Iris pigment epithelial cell (primary cell): Measurements from ENCODE around the gene MGAT5.

Experiments
- DNase-seq: peaks from one replicate; pipeline ENCODE4 v3.0.0-alpha.2; 2011; ENCODE audit warnings: low read depth

The MGAT5 gene

DNA sequence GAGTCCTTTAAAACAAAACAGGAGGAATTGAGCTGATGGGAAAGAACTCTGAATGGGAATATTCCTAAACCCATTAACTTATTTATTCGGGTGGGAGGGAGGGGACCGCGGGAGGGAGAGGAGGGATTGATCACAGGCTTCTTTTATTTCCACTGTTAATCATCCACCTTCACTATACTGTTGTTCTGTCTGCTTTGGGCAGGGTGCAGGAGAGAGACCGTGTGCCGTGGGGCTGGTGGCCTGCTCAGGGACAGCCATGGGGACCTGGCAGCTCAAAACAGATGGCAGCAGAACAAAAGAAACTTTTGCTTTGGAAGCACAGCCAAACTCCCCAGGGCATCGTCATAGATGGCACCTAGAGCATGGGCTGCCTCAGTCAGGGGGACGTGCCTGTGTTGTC is 195.3 kb downstream of the MGAT5 start:
- DNase-seq = no peak

DNA sequence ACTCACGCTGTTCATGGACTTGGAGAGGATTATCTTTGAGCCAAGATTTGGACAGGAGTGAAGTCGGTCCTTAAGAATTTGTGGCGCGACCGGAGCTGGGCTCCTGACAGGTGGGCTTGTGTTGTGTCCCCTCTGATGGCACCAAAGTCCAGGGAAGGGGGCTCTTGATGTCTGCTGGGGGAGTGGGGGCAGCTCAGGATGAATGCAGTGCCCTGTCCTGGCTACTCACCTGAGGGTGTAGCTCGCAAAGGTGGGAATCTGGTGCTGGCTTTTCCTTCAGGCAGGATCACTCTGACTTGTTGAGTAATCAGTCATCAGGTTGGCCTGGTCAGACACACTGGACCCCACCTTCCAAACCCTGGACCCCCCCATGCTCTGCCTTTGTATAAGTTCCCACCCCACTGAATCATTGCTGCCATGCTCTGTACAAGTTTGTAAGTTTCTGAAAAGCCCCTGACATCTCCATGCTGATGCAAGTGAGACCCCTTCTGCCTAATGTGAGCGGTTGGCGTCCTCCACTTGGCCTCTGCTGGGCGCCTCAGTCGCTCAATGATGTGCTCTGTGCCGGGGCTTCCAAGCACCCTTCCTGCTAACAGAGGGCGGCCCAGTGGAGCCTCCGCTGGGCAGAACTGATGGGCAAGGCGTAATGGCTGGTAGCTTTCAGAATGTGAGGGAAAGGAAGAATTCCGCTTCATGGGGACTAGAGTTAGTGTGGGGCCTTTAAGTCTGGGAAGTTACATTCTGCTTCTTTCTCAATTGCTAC is 196.1 kb downstream of the MGAT5 start:
- no peak for DNase-seq

GRCh38 chr2:134451347-134451630 is 197.4 kb downstream of the MGAT5 start:
- no peak for DNase-seq

GRCh38 chr2:134452042-134452733 is 198.3 kb downstream of the MGAT5 start:
- DNase-seq = no peak

DNA sequence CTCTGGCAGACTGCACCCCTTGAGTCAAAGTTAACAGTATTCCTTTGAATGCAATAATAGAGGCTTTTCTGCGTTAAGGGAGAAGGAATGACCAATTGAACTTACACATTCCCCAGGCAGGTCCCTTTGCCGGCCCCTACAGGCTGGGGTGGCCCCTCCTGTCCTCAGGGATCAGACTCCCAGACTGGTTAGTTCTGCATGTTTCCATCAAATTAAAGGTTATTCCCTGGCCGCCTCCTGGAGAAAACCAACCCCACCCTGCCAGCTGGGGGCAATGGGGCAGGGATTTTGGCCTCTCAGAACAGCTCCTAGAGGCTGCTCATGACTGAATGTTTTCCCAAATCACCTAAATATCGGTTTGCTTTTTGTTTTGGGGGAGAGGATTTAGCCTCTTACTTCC is 199.6 kb downstream of the MGAT5 start:
- no peak for DNase-seq

DNA sequence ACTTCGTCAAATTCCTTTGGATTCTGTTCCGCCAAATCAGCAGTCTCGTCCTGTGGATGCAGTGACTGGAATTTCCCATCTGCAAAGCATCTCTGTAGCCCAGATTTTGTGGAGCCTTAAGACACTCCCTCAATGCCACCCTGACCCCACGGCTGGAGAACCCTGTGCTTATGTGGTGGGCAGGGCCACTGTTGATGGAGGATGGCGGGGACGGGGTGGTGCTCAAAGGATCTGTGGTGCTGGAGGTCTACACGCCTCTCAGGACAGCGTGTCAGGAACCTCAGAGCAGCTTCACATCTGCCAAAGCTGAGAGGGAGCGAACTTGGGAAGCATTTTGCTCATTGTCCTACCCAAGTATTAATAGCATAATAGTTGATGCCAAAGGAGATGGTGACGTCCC is 200.1 kb downstream of the MGAT5 start:
- no peak for DNase-seq

DNA sequence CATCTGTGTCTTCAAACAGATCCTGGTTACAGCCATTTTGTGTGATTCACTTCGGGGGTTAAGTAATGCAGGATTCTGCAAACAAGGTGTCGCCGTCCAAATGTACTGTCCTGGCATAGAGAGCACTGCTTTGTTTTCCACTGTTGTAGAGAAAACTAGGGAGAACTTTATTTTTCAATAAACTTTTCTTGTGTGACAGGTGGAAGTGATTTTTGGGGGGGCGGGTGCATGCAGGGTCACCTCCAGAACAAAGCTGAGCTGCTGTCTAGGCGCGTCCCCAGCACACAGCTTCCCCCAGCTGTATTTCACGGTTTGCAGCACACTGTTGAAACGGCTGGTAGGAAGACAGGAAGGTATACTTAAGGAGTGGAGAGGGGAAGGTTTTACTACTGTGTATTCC is 200.6 kb downstream of the MGAT5 start:
- no peak for DNase-seq

DNA sequence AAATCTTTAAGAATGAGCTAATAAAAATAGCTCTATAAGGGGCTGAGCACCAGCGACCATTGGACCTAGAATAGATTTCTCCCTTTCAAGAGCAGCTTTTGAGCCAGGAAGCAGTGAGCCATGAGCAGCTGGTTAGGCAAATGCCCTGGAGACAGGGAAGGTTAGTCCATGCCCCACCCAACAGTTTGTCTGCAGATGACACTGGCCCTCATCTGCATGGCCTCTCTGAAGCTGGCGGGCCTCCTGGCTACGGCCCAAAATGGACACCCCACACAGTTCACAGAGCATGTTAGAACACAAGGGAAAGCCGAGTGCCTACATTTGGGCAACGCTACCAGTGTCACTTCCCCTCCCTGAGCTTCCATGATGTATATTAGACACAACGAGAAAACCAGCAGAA is 201.1 kb downstream of the MGAT5 start:
- no peak for DNase-seq

- no peak for DNase-seq
Measured at GRCh38 chr2:134455426-134455825, 201.6 kb downstream of the MGAT5 start.

- no peak for DNase-seq
Measured at GRCh38 chr2:134457353-134457752, 203.5 kb downstream of the MGAT5 start.

DNA sequence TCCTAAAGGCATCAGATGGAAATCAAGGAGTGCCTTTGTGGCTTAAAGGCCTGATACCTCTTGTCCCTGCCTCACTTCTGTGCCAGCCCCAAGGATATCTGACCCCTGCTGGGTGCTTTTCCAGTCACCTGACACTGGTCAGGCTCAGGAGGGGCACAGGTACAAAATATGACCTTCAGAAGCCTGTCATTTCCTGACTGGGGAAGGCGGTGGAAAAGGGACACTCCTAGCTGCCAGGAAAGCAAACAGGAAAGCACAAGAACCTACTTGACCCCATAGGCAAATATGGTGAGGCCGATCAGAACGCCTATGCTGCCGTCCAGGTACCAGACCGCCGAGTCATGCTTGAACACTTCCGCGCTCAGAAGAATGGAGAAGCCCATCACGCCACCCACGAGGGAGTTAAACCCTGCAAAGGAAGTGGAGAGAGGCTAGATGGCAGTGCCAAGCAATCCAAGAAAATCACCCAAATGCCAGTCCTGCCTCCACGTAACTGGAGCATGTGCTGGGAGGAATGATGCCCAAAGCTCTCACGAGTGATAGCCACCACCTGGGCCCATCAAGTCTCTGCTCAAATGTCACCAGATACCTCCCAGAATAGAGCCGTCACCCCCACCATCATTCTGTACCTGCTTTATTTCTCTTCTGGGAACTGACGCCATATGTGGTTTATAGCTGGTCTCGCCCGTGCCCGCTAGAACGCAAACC is 204.0 kb downstream of the MGAT5 start:
- no peak for DNase-seq

- no peak for DNase-seq
Measured at GRCh38 chr2:134458473-134458853, 204.6 kb downstream of the MGAT5 start.

- DNase-seq = no peak
Measured at GRCh38 chr2:134458950-134459349, 205.1 kb downstream of the MGAT5 start.

DNA sequence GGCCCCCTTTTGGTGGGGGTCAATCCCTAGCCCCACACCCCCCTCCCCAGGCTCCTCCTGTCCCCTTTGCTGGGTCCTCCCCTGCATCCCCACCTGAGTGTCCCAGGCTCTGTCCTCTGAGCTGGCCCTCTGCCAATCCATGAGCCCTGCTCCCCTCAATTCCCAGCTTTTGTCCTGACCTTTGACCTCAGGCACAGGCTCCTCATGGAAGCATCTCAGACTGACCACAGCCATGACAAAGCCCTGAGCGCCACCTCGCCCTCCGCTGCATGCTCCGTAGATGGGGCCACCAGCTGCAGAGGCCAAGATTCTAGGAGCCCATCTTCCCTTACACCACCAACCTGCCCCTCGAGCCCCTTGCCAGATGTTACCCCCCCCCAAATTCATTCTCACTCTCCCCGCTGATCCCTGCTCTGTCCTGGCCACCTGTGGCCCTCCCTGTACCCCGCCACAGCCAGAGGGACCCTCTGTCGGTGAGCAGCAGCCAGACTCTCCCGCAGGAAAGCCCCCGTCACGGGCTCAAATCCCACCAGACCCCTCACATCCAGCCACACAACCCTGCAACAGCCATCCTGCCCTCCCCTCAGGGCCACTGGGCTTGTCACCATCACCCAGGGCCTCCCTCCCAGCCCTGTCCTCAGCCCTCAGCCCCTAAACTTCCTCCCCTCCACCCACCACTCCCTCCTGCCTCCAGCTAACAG is 206.0 kb downstream of the MGAT5 start:
- DNase-seq = no peak

DNA sequence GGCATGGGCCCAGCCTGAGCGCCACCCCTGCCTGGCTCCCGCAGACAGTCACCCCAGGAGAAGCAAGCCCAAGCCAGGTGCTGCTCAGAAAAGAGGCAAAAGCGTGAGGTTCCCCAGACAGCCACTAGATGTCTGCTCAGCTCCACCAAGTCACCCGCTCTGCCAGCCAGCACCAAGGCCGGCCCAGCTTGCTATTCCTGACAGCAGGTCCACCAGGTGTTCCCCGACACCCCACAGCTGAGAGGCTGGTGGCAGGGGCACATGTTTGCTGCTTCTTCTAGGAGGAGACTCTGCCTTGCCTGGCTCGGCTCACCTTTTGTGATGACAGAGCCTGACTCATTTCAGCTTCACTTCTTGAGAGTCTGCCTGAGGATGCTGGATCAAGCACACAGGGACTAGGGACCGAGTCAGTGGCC is 206.7 kb downstream of the MGAT5 start:
- peak; percentile 65 for DNase-seq

DNA sequence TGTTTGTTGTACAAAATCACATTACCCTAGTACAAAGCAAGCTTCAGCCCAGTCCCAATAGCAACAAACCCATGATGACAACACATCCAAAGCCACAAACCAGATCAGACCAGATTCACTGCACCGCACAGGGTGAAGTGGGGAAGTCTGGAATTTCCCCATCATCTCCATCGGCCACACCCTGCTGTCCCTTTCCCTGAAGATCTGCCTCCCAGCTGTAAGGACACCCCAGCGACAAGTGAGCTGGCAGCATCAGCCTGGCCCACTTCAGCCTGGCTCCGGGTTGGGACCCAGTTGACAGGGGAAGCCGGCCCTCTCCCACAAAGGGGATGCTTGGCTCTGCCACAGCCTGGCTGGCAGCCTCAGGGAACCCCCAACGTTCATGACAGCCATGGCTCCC is 207.6 kb downstream of the MGAT5 start:
- DNase-seq = peak; percentile 46

DNA sequence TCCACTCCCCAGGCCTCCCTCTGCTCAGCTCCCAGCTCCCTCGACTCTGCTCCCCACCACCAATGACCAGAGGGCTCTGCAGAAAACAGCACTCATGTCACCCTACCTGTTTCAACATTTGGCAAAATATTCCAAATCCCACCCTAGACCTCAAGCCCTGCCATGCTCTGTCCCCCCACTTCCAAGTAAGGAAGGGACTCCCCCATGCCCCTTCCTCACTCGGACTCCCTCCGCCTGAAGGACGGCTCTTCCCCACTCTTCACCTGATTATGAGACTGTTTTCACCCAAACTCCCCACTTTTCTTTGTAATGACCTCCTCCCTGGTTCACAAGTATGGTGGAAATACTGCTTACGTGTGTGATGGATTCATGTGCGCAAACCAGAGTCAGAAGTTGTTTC is 208.4 kb downstream of the MGAT5 start:
- no peak for DNase-seq

- no peak for DNase-seq
Measured at GRCh38 chr2:134462791-134463698, 209.2 kb downstream of the MGAT5 start.

DNA sequence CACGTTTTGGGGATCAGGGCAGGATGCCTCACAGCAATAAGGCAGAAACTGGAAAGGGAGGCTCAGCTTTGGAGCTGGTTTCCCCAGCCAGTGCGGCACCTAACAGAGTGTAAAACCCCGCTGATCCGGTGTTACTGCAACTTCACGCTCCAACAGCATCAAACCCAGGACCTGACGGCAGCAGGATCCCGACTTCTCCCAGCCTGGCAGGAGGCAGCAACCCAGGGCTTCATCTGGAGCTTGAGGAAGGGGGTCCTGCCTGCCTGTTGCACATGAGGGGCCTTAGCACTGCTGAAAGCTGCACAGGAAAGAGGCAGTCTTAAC is 209.8 kb downstream of the MGAT5 start:
- DNase-seq = no peak

- DNase-seq = no peak
Measured at GRCh38 chr2:134465228-134466105, 211.6 kb downstream of the MGAT5 start.

DNA sequence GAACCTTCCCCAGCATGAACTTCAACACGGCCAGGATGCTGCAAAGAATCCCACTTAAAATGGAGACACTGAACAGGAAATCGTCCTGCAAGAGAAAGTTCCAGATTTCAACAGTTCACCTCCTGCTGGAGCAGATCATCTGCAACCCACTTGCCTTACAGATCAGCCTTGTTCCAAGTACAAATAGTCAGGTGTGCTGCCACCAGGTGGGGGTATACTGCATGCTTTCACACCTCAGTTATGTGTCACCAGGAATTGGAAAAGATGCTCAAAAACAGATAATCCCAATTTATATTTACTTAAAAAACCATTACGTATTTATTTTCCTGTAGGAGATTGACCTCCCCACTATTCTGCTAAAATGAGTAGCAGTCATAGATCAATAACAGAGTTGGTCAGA is 212.3 kb downstream of the MGAT5 start:
- DNase-seq = no peak
